Breast epithelium (tissue), 4 donors: ENCODE results near the gene DEDD2. TPM values are rescaled to one million over a fixed set of nuclear protein-coding genes. Genes with fewer than 3 reads are reported as not detected.

ENCODE experiments used
- DNase-seq, 2 donors: peaks; one replicate each; pipeline ENCODE4 v3.0.0-alpha.2; 2019; ENCODE audit warnings: low spot score in 2 of 2
- H3K27ac ChIP-seq, 2 donors: fragments of 200-600 bp; sonication (generic) in 1 of 2; one replicate each; pipeline ENCODE4 v1.5.1; 2016 to 2019; ENCODE audit warnings: mild to moderate bottlenecking in 1 of 2
- H3K27me3 ChIP-seq, 2 donors: fragments of 200-600 bp; sonication (generic) in 1 of 2; one replicate each; pipeline versions ENCODE4 v1.5.1 to v1.6.0; 2017 to 2019; ENCODE audit warnings: control low read depth in 1 of 2, mild to moderate bottlenecking in 1 of 2
- H3K36me3 ChIP-seq: fragments of 200-600 bp; one replicate; pipeline ENCODE4 v1.5.1; 2019
- H3K4me1 ChIP-seq, 2 donors: fragments of 200-600 bp; sonication (generic); one replicate each; pipeline ENCODE4 v1.5.1; 2016 to 2019; ENCODE audit warnings: control low read depth in 1 of 2
- H3K4me3 ChIP-seq, 3 donors: fragments of 200-600 bp; sonication (generic); 1 replicate in 2 of 3; 2 replicates in 1 of 3; pipeline ENCODE4 v1.5.1; 2016 to 2019; ENCODE audit warnings: mild to moderate bottlenecking in 3 of 3, moderate library complexity in 2 of 3
- H3K9me3 ChIP-seq, 2 donors: fragments of 200-600 bp; sonication (generic) in 1 of 2; one replicate each; pipeline ENCODE4 v1.5.1; 2016 to 2019; ENCODE audit warnings: control low read depth in 1 of 2
- CTCF ChIP-seq, 3 donors: fragments of 450-650 bp; IDR thresholded peaks; one replicate each; pipeline ENCODE4 v1.5.1; 2016 to 2017; ENCODE audit warnings: antibody characterized with exemption in 3 of 3, mild to moderate bottlenecking in 3 of 3, moderate library complexity in 3 of 3
- POLR2A ChIP-seq: fragments of 450-650 bp; IDR thresholded peaks from one replicate; pipeline ENCODE4 v1.6.1; 2016; ENCODE audit warnings: antibody characterized with exemption, mild to moderate bottlenecking, moderate library complexity
- POLR2AphosphoS5 ChIP-seq, 3 donors: sonication (generic); formaldehyde crosslinking; IDR thresholded peaks; one replicate each; pipeline ENCODE4 v1.6.1; 2017; ENCODE audit warnings: antibody characterized with exemption in 3 of 3
- intact Hi-C: fragments of 100-400 bp; cut with DNase I; formaldehyde crosslinking; loops from one replicate; pipeline ENCODE4 v1.15.1; 2023; ENCODE audit warnings: low total_unique reads
- total RNA-seq, 3 donors: library from RNA; depleted of rRNA; stranded (reverse); fragments of >200 nt; gene quantifications; one replicate each; pipeline ENCODE4 v1.1.0, GENCODE V29; 2016

DEDD2 gene
- total RNA-seq, 3 donors from 2014 or later = 31.4 to 64.0 (median 37.0) TPM

DNA sequence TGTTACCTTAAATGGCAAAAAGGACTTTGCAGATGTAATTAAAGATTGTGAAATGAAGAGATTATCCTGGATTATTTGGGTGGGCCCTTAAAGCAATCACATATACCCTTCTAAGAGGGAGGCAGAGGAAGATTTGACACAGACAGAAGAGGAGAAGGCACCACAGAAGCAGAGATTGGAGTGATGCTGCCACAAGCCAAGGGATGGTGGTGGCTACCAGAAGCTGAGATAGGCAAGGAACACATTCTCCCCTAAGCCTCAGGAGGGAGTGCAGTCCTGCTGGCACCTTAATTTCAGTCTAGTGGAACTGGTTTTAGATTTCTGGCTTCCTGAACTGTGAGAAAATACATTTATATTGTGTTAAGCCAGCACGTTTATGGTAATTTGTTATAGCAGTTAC, 24.2 kb downstream of the DEDD2 start:
- TF ChIP-seq CTCF (IDR thresholded peaks at IDR 0.05) (no peak), POLR2AphosphoS5 (IDR thresholded peaks at IDR 0.05) (no peak), POLR2A (no peak)
- H3K4me1 ChIP-seq = no peaks in the 10 kb centered on the region
- H3K4me3 ChIP-seq = no peak overlapping the region
- H3K27me3 ChIP-seq = no peaks in the 10 kb centered on the region
- peaks cover 0 to 5% of the 10 kb centered on the region in 2 donors for H3K9me3 ChIP-seq
- no peak overlapping the region for H3K27ac ChIP-seq
- no peak for DNase-seq
- no peaks in the 10 kb centered on the region for H3K36me3 ChIP-seq
- intact Hi-C loops = no loop called here

- Histone ChIP-seq H3K27me3 (no peaks in the 10 kb centered on the region), H3K9me3 (peaks cover 0 to 5% of the 10 kb centered on the region in 2 donors), H3K27ac (no peak overlapping the region), H3K4me3 (no peak overlapping the region), H3K36me3 (no peaks in the 10 kb centered on the region), H3K4me1 (no peaks in the 10 kb centered on the region)
- intact Hi-C loops = no loop called here
- no peak for TF ChIP-seq CTCF (IDR thresholded peaks at IDR 0.05)
- TF ChIP-seq POLR2AphosphoS5 (IDR thresholded peaks at IDR 0.05) = no peak
- TF ChIP-seq POLR2A = no peak
- no peak for DNase-seq
These were observed 25.6 kb downstream of the DEDD2 start for GRCh38 chr19:42191855-42192254.

DNA sequence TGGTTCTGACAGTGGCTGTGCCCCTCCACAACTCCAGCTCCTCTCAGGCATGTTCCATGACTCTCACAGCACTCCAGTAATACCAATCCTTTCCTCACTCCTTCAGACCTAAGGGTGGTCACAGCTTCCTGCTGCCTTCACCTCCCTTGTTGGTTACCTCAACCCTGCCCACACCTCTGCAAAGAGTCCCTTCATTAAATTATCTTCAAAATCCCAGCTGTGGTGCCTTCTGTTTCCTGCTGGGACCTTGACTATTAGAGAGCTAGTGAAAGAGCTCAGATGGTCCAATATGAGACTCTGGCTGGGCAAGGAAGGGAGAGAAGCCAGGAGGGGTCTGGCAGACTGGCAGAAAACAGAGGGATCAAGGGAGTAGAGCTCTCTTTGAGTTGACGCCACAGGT, 26.1 kb downstream of the DEDD2 start:
- no peaks in the 10 kb centered on the region for H3K4me1 ChIP-seq
- no peaks in the 10 kb centered on the region for H3K27me3 ChIP-seq
- no peak overlapping the region for H3K27ac ChIP-seq
- H3K36me3 ChIP-seq = no peaks in the 10 kb centered on the region
- no peak for TF ChIP-seq CTCF (IDR thresholded peaks at IDR 0.05)
- no peak for TF ChIP-seq POLR2AphosphoS5 (IDR thresholded peaks at IDR 0.05)
- no peak for TF ChIP-seq POLR2A
- H3K9me3 ChIP-seq = peaks cover 0 to 5% of the 10 kb centered on the region in 2 donors
- DNase-seq = no peak
- H3K4me3 ChIP-seq = no peak overlapping the region
- intact Hi-C loops = no loop called here

DNA sequence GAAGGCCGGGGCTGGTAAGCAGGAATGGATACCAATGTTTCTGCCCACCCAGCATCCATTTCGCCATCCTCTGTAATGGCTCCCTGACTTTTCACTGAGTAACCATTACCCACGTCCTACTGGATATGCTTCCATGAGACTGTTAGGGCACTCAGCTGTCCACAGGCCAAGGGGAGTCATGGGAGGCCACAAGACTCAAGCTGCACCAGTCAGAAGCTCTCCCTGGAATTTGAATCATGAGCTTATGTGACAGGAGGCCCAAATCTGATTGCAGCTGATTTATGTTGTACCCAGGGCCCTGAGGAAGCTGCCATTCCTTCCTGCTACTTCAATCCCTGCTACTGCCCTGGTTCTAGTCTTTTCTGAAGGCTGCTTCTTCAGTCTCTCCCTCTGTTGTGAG, 28.3 kb downstream of the DEDD2 start:
- peaks cover 0 to 5% of the 10 kb centered on the region in 2 donors for H3K9me3 ChIP-seq
- no peaks in the 10 kb centered on the region for H3K4me1 ChIP-seq
- H3K4me3 ChIP-seq = no peak overlapping the region
- no peak overlapping the region for H3K27ac ChIP-seq
- DNase-seq = no peak
- no peak for TF ChIP-seq POLR2A
- no peak for TF ChIP-seq CTCF (IDR thresholded peaks at IDR 0.05)
- no peak for TF ChIP-seq POLR2AphosphoS5 (IDR thresholded peaks at IDR 0.05)
- no peaks in the 10 kb centered on the region for H3K36me3 ChIP-seq
- H3K27me3 ChIP-seq = no peaks in the 10 kb centered on the region
- intact Hi-C loops = no loop called here

GRCh38 chr19:42188665-42189064, 28.8 kb downstream of the DEDD2 start:
- TF ChIP-seq POLR2A (no peak), CTCF (IDR thresholded peaks at IDR 0.05) (no peak), POLR2AphosphoS5 (IDR thresholded peaks at IDR 0.05) (no peak)

More at GRCh38 chr19:42188665-42189064, 28.8 kb downstream of the DEDD2 start:
- intact Hi-C loops = no loop called here
- no peak overlapping the region for H3K4me3 ChIP-seq
- DNase-seq = no peak
- peaks cover 0 to 5% of the 10 kb centered on the region in 2 donors for H3K9me3 ChIP-seq
- H3K36me3 ChIP-seq = no peaks in the 10 kb centered on the region
- no peaks in the 10 kb centered on the region for H3K27me3 ChIP-seq
- H3K27ac ChIP-seq = no peak overlapping the region
- H3K4me1 ChIP-seq = no peaks in the 10 kb centered on the region
